Liver (tissue), 9 donors: ENCODE results near the gene PRKCH. TPM values are rescaled to one million over a fixed set of nuclear protein-coding genes. Genes with fewer than 3 reads are reported as not detected.

Experiments used
- DNase-seq: peaks from one replicate; pipeline ENCODE4 v3.0.0-alpha.2; 2017; ENCODE audit warnings: low spot score
- H3K27ac ChIP-seq, 2 donors: one replicate each; pipeline ENCODE4 v1.7.0; 2013; ENCODE audit warnings: inconsistent platforms in 2 of 2, low read length in 2 of 2, control low read depth in 1 of 2, low read depth in 1 of 2, mild to moderate bottlenecking in 1 of 2
- H3K27me3 ChIP-seq, 4 donors: one replicate each; pipeline versions ENCODE4 v1.6.1 to v1.7.0; 2013; ENCODE audit warnings: low read length in 3 of 4, inconsistent platforms in 1 of 4, mild to moderate bottlenecking in 1 of 4, moderate library complexity in 1 of 4; ENCODE audit not compliant: control insufficient read depth in 4 of 4, insufficient read depth in 4 of 4
- H3K36me3 ChIP-seq, 4 donors: one replicate each; pipeline versions ENCODE4 v1.6.1 to v1.7.0; 2013; ENCODE audit warnings: low read length in 3 of 4, mild to moderate bottlenecking in 3 of 4, low read depth in 1 of 4, moderate library complexity in 1 of 4; ENCODE audit not compliant: control insufficient read depth in 4 of 4, insufficient read depth in 3 of 4
- H3K4me1 ChIP-seq, 4 donors: one replicate each; pipeline versions ENCODE4 v1.6.1 to v1.7.0; 2013; ENCODE audit warnings: low read length in 3 of 4, mild to moderate bottlenecking in 3 of 4, moderate library complexity in 1 of 4; ENCODE audit not compliant: control insufficient read depth in 4 of 4, insufficient read depth in 4 of 4
- H3K4me3 ChIP-seq, 3 donors: one replicate each; pipeline versions ENCODE4 v1.6.1 to v1.7.0; 2013; ENCODE audit warnings: low read length in 3 of 3, control low read depth in 1 of 3, low read depth in 1 of 3, mild to moderate bottlenecking in 1 of 3
- H3K9ac ChIP-seq, 2 donors: one replicate each; pipeline ENCODE4 v1.7.0; 2013; ENCODE audit warnings: low read length in 2 of 2, mild to moderate bottlenecking in 2 of 2, moderate library complexity in 2 of 2, control low read depth in 1 of 2, low read depth in 1 of 2
- H3K9me3 ChIP-seq, 4 donors: one replicate each; pipeline versions ENCODE4 v1.6.1 to v1.7.0; 2013; ENCODE audit warnings: low read length in 3 of 4; ENCODE audit not compliant: control insufficient read depth in 4 of 4
- ATF3 ChIP-seq: IDR thresholded peaks from 2 replicates; pipeline ENCODE4 v1.6.1; 2016; ENCODE audit warnings: antibody characterized with exemption
- CTCF ChIP-seq: fragments of 150-350 bp; IDR thresholded peaks from 2 replicates; pipeline ENCODE4 v1.5.1; 2017; ENCODE audit warnings: improper control_type of control experiment, low read depth, low read length; ENCODE audit not compliant: missing input control
- EGR1 ChIP-seq, 2 donors: IDR thresholded peaks; 2 replicates each; pipeline ENCODE4 v1.6.1; 2016 to 2018; ENCODE audit warnings: antibody characterized with exemption in 2 of 2, low read depth in 2 of 2
- FOXA1 ChIP-seq: IDR thresholded peaks from 2 replicates; pipeline ENCODE4 v1.6.1; 2016; ENCODE audit warnings: antibody characterized with exemption
- FOXA2 ChIP-seq: IDR thresholded peaks from 2 replicates; pipeline ENCODE4 v1.6.1; 2016; ENCODE audit warnings: antibody characterized with exemption
- GABPA ChIP-seq, 2 donors: IDR thresholded peaks in 1 of 2; conservative IDR thresholded peaks in 1 of 2; 2 replicates each; pipeline ENCODE4 v1.6.1; 2016; ENCODE audit warnings: antibody characterized with exemption in 2 of 2, mild to moderate bottlenecking in 1 of 2, moderate library complexity in 1 of 2
- HNF4A ChIP-seq, 2 donors: conservative IDR thresholded peaks; 2 replicates each; pipeline ENCODE4 v1.6.1; 2016; ENCODE audit warnings: antibody characterized with exemption in 2 of 2, mild to moderate bottlenecking in 2 of 2
- HNF4G ChIP-seq: IDR thresholded peaks from 2 replicates; pipeline ENCODE4 v1.6.1; 2016; ENCODE audit warnings: antibody characterized with exemption
- JUND ChIP-seq, 2 donors: IDR thresholded peaks; 2 replicates each; pipeline ENCODE4 v1.6.1; 2016; ENCODE audit warnings: antibody characterized with exemption in 2 of 2
- NR2F2 ChIP-seq: IDR thresholded peaks from 2 replicates; pipeline ENCODE4 v1.6.1; 2016; ENCODE audit warnings: antibody characterized with exemption
- RAD21 ChIP-seq, 2 donors: IDR thresholded peaks; 2 replicates each; pipeline ENCODE4 v1.6.1; 2016; ENCODE audit warnings: antibody characterized with exemption in 2 of 2, mild to moderate bottlenecking in 2 of 2
- REST ChIP-seq: IDR thresholded peaks from 2 replicates; pipeline ENCODE4 v1.6.1; 2016; ENCODE audit warnings: antibody characterized with exemption, mild to moderate bottlenecking
- RXRA ChIP-seq, 2 donors: IDR thresholded peaks; 2 replicates each; pipeline ENCODE4 v1.6.1; 2017 to 2018; ENCODE audit warnings: antibody characterized with exemption in 2 of 2, mild to moderate bottlenecking in 1 of 2
- SP1 ChIP-seq: IDR thresholded peaks from 2 replicates; pipeline ENCODE4 v1.6.1; 2018; ENCODE audit warnings: antibody characterized with exemption, mild to moderate bottlenecking
- TAF1 ChIP-seq: conservative IDR thresholded peaks from 2 replicates; pipeline ENCODE4 v1.6.1; 2016; ENCODE audit warnings: antibody characterized with exemption, mild to moderate bottlenecking
- YY1 ChIP-seq: IDR thresholded peaks from 2 replicates; pipeline ENCODE4 v1.6.1; 2016; ENCODE audit warnings: antibody characterized with exemption, mild to moderate bottlenecking
- ZBTB33 ChIP-seq: IDR thresholded peaks from 2 replicates; pipeline ENCODE4 v1.6.1; 2016; ENCODE audit warnings: antibody characterized with exemption
- WGBS: extraction: QIAGEN DNeasy Blood & Tissue Kit; methylation state at CpG from one replicate; pipeline ENCODE4 v1.1.7; 2013; 5-methylcytosine and 5-hydroxymethylcytosine counted together
- polyA plus RNA-seq, 2 donors: library from polyadenylated mRNA; stranded (reverse) in 1 of 2; unstranded in 1 of 2; fragments of 200-250 nt in 1 of 2; fragments of >200 nt in 1 of 2; fragmentation: Nextera tagmentation in 1 of 2; extraction: Ambion mirVana in 1 of 2; gene quantifications; one replicate each; pipeline versions ENCODE4 v1.2.1 to v1.2.3, GENCODE V29; 2013 to 2015
- total RNA-seq, 2 donors: library from RNA; depleted of rRNA; stranded (reverse); fragments of >200 nt; gene quantifications; one replicate each; pipeline ENCODE4 v1.2.3, GENCODE V29; 2014
- TF ChIP-seq, protein P1 (sequence below): IDR thresholded peaks from 2 replicates; pipeline ENCODE4 v1.6.1; 2016; ENCODE audit warnings: antibody characterized with exemption
- donor health status: healthy.
- donor health status: healthy.
- donor health status: healthy.
- donor health status: healthy.
- donor health status: healthy.

The PRKCH gene
- total and polyA plus RNA-seq, 4 donors: 3.9 to 13.7 (median 7.0) TPM

DNA sequence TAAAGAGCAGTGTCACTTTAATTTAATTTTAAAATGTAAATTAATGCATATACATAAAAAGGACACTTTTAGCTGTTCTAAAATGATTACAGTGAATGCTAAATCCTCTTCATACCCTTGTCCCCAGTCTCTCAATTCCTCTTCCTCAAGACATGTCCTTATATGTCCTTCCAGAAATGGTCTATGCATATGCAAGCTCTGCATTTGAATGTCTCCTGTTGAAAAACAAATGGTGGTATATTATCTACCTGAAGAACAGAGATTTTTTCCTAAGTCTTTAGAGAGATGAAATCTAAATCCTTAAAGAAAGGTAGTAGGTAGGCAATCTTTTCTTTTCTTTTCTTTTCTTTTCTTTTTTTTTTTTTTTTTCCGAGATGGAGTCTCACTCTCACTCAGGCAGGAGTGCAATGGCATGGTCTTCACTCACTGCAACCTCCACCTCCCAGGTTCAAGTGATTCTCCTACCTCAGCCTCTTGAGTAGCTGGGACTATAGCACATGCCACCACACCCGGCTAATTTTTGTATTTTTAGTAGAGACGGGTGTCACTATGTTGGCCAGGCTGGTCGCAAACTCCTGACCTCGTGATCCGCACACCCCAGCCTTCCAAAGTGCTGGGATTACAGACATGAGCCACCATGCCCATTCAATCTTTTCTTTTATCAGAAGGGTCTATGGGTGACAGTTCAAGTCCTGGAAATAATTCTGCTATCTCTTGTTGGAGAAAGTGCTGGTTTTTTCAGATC is 180.5 kb downstream of the PRKCH start:
- Histone ChIP-seq H3K9me3 (no peaks in the 10 kb centered on the region), H3K36me3 (no peaks in the 10 kb centered on the region), H3K4me3 (no peak overlapping the region), H3K4me1 (no peaks in the 10 kb centered on the region), H3K9ac (no peak overlapping the region), H3K27me3 (no peaks in the 10 kb centered on the region), H3K27ac (no peak overlapping the region)
- 93% methylated on average over 6 of the region's 6 CpGs for WGBS
- DNase-seq: no peak
- no peak for TF ChIP-seq YY1
- TF ChIP-seq, protein P1, sequence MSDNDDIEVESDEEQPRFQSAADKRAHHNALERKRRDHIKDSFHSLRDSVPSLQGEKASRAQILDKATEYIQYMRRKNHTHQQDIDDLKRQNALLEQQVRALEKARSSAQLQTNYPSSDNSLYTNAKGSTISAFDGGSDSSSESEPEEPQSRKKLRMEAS: no peak
- TF ChIP-seq FOXA1: no peak
- TF ChIP-seq NR2F2: no peak
- TF ChIP-seq FOXA2: no peak
- TF ChIP-seq GABPA (IDR thresholded peaks at IDR 0.05 in 1 of 2, conservative IDR thresholded peaks at IDR 0.05 in 1 of 2): no peak
- TF ChIP-seq HNF4A (conservative IDR thresholded peaks at IDR 0.05): no peak
- TF ChIP-seq HNF4G: no peak
- TF ChIP-seq RAD21 (IDR thresholded peaks at IDR 0.05): no peak
- no peak for TF ChIP-seq EGR1 (IDR thresholded peaks at IDR 0.05; ENCODE audit: low read depth in 2 of 2)
- no peak for TF ChIP-seq RXRA (IDR thresholded peaks at IDR 0.05)
- TF ChIP-seq SP1: no peak
- TF ChIP-seq ATF3: no peak
- no peak for TF ChIP-seq REST
- no peak for TF ChIP-seq CTCF
- TF ChIP-seq JUND (IDR thresholded peaks at IDR 0.05): no peak
- TF ChIP-seq TAF1: no peak

GRCh38 chr14:61502459-61503093 is 181.2 kb downstream of the PRKCH start:
- H3K27ac ChIP-seq: peak overlapping the region in 1 of 2 donors; percentile 11
- H3K4me1 ChIP-seq: no peaks in the 10 kb centered on the region
- no peaks in the 10 kb centered on the region for H3K27me3 ChIP-seq
- H3K4me3 ChIP-seq: no peak overlapping the region
- H3K9me3 ChIP-seq: no peaks in the 10 kb centered on the region
- DNase-seq: no peak
- H3K36me3 ChIP-seq: no peaks in the 10 kb centered on the region
- H3K9ac ChIP-seq: no peak overlapping the region
- 73% methylated on average over 7 of the region's 7 CpGs for WGBS
- TF ChIP-seq GABPA (IDR thresholded peaks at IDR 0.05 in 1 of 2, conservative IDR thresholded peaks at IDR 0.05 in 1 of 2) (no peak), ZBTB33 (no peak), RXRA (IDR thresholded peaks at IDR 0.05) (no peak), TAF1 (no peak), JUND (IDR thresholded peaks at IDR 0.05) (no peak), CTCF (no peak), YY1 (no peak), RAD21 (IDR thresholded peaks at IDR 0.05) (no peak)
